NCI-H446 treated with DMSO at 0.1 percent for 48 hours (cell line): Measurements from ENCODE around the gene SLC52A3.

ENCODE experiments used
- DNase-seq: peaks from one replicate; lab custom pipeline; 2025; lab: John Stamatoyannopoulos, UW

SLC52A3 gene

DNA sequence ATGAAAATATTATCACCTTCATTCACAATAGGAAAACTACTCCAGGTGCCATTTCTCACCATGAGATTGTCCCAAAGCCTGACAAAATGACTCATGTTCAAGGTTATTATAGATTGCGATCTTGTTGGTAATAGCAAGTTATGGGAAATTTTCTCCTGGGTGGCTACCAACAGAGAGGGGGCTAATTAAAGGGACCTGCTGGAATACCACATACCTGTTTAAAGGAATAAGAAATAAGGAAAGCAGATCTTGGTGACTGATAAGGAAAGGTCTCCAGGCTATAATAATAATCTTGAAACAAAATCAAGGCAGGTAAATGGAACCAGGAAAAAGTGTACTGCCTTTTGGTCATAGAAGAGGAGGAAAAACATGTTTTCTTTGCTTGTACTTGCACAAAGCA lies 1.4 kb downstream of the SLC52A3 start:
- DNase-seq: no peak

DNA sequence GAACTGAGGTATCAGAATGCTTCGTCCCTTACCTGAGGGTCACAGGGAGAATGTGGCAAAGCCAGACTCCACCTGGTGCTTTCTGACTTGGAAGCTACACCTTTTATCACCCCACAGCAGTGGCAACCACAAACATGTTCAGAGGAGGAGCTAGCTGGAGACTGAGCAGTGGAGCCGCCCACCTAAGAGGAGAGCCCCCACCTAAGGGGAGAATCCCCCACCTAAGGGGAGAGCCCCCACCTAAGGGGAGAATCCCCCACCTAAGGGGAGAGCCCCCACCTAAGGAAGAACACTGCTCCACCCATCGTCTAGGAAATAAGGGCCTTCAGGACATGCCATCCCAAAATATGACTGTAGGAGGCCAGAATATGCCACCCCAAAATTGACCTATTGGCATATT lies 4.0 kb downstream of the SLC52A3 start:
- DNase-seq: no peak

DNA sequence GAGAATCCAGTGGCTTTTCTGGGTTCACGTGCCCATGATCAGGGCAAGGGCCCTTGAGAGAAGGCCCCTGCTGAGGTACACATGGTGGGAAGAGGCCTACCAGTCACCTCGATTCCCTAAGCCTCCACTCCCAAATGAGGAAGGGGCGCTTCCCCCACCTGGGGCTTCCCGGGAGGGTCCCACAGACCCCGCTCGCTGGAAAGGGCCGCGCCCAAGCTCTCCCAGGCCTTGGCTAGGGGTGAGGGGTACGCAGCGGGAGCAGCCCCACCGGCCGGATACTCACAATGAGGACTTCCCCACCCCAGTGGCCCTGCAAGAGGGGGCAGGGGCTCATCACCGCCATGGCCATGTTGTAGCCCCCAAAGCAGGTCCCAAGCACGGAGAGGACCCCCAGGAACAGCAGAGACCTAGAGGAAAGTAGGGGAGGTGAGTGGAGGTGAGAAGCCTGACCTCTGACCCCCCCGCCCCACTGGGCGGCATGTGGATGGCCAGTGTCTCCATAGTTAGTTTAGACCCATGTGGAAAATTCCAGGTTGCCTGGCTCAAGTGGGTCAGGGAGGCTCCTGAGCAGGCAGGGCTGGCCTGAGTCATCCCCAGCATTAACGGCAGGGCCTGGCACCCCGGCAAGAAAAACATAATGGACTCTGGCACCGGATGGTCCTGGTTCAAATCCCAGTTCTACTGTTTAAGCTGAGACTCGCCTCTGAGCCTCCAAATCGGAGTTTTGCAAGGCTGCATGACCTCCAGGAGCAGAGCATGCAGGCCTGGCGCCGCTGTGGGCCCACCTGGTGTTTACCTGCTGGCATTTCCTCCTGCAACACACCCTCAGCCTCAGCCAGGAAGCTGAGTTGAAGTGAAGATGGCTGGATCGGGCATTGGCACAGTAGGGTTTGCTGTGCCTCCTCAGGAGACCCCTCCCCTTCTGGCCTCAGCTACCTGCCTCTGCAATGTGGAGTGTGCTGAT lies 6.6 kb downstream of the SLC52A3 start:
- DNase-seq: no peak

DNA sequence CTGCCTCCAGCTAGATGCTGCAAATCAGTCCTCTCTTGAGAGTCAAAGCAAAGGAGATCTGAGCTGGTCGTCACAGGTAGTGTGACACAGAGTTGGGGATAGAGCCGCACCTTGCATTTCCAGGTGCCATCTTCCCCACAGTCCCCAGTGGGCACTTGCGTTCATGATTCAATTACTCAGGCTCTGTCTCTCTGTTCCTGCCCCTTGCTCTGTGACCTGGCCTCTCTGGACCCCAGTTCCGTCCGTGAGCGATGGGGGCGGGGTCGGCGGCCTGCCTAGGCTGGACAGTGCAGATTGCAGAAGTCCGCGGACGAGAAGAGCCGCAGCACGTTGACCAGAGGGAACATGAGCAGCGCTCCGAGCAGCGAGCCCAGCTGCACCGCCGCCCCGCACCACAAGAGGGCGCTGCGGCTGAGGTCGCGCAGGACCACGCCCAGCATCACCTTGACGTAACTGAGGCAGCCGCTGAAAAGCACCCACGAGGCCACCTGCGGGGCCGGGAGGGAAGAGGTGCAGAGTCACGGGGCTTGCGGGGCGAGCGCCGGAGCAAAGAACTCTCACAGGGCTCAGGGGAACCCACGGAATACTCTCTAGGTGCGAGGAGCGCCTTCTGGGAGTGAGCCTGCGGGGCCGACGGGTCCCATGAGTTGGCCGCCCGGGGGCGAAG lies 7.4 kb downstream of the SLC52A3 start:
- DNase-seq: no peak

DNA sequence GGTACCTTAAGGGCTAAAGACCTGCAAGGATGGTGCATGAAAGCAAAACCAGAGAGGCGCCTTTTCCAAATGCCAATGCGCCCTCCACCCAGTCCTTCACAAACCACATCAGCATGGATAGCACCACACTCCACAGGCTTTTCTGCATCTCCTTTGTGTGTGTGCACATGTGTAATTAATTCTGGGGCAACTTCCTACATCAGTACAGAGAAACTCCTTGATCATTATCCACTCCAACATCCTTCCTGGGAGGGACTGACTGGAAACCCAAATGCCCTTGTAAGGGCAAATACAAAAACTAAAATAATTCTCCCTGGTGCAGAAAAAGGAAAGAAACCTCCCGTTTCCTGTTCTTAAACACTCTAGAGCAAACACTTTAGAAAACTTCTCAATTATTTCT lies 10.8 kb downstream of the SLC52A3 start:
- DNase-seq: no peak

DNA sequence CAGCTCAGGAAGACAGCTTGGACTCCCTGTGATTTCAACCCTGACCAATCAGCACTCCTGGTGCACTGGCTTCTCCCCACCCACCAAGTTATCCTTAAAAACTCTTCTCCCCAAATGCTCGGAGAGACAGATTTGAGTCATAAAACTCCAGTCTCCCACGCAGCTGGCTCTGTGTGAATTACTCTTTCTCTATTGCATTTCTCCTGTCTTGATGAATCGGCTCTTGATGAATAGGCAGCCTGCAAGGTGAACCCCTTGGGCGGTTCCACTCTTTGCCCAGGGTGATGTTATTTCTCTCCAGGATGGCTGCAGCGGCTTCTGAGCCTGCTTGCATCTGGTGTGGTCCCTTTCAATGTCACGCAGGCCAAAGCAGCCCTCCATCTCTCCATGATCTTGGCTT lies 12.4 kb downstream of the SLC52A3 start:
- no peak for DNase-seq

DNA sequence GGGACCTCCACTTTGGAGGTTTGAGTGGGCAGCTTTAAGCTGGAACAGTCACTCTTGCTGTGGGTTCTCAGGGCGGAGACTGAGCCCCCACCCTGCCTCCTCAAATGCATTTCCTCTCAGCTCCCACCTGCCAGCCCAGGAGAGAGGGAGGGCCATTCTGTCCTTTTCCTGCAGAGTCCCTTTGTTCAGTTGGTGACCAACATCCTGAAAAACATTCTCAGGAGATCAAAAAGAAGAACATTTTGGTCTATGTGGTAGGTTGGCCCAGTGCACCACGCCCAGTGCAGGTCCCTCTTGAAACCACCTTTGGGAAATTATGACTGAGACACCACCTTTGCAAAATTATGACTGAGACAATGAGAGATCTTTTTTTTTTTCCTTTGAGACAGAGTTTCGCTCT lies 13.4 kb downstream of the SLC52A3 start:
- no peak for DNase-seq

DNA sequence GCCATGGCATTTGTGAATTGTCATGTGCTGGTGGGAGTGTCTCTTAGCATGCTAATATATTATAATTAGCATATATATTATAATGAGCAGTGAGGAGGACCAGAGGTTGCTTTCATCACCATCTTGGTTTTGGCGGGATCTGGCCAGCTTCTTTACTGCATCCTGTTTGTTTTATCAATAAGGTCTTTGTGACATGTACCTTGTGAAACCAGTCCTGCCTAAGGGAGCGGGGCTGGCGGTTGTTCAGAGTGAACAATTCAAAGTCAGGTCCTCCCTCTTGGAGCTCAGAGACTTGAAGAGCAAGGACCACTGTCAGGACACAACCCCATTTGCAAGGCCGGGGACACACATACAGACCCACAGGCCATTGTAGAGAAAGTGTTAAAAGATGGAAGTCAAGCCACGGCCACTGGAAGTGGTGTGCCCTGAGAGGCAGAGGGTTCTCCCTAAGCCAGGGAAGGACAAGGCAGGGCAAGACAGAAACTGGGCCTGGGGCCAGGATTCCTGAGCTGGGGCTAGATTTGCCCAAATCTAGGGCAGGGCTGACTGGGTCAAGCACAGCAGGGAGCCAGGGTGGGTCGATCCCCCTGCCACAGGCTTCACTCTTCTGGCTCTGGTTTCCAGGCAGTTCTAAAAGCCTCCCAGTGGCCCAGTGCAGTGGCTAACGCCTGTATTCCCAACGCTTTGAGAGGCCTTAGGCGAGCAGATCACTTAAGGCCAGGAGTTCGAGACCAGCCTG lies 14.2 kb downstream of the SLC52A3 start:
- no peak for DNase-seq

DNA sequence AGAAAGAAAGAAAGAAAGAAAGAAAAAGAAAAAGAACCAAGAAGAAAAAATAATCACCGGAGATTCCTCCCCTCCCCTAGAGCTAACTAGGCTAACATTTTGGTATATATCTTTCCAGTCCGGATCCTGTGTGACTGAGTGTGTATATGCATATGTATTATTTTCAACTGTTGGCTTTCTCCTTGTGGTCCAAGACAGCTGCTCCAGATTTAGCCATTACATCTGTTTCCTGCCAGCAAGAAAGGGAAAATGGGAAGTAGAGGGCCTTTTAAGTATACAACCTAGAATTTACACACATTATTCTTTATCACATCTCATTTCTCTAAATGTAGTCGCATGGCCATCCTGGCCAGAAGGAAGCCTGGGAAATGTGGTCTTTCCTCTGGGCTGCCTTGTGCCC lies 15.2 kb downstream of the SLC52A3 start:
- DNase-seq: no peak

DNA sequence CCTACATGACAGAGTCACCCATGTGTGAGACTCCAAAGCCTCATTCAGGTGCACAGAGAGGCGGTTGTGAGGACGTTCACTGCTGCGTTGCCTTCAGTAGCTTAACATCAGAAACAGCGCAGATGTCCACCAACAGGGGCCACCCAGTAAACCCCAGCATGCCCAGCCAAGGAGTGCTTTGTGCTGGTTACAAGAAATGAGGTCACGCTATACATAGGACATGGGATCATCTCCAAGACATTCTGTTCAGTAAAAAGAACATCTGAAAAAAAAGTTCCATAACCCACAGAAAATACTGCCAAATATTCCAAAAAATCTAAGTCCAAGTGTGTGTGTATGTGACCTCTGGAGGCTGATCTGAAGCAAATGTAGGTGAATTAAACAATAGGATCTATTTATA lies 16.0 kb downstream of the SLC52A3 start:
- no peak for DNase-seq

DNA sequence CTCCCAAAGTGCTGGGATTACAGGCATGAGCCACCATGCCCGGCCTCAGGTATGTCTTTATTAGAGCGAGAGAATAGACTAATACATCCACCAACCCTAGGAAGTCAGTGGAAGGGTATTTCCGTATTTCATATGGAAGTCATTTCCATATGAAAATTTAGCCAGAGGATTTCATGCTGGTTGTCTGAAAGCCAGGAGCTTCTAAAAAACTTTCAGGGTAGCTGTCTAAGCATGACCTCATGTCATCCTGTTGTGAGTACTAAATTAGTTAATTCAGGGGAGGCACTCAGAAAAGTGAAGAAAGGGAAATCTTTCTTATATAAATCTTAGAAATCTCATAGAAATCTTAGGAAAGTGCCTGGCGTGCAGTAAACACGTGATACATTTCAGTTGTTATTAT lies 16.5 kb downstream of the SLC52A3 start:
- no peak for DNase-seq

DNA sequence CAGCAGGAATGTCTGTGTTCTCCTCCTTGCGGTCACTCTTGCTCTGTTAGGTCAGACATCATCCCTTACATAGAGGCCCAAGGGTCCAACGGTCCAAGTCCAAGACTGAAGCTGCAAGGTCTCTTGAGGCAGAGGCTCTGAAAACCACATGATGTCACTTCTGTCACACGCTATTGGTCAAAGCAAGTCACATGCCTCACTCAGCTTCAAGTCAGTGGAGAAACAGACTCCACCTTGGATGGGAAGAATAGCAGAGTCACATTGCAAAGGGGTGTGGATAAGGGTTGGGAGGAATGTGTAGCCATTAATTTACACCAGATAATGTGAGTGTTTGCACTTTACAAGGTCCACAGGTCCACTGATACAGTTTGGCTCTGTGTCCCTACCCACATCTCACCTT lies 17.5 kb downstream of the SLC52A3 start:
- no peak for DNase-seq

DNA sequence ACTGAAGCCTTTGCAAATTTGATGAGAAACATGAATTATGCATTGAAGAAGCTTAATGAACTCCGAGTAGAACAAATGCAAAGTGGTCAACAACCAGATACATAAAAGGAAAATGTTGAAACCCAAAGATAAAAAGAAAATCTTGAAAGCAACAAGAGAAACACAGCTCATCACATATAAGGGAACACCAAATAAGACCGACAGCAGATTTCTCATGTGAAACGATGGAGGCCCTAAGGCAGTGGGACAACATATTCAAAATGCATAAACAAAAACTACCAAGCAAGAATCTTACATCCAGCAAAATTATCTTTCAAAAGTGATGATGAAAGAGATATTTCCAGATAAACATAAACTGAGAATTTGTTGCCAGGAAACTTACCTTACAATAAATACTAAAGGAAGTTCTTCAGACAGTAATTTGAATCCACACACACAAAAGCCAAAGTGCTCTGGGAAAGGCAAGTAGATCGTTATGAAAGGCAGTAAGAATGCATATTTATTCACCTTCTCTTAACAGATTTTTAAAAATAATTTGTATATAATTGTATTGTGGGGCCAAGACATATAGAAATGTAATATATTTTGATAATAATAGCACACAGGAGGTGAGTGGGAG lies 22.5 kb downstream of the SLC52A3 start:
- DNase-seq: no peak

DNA sequence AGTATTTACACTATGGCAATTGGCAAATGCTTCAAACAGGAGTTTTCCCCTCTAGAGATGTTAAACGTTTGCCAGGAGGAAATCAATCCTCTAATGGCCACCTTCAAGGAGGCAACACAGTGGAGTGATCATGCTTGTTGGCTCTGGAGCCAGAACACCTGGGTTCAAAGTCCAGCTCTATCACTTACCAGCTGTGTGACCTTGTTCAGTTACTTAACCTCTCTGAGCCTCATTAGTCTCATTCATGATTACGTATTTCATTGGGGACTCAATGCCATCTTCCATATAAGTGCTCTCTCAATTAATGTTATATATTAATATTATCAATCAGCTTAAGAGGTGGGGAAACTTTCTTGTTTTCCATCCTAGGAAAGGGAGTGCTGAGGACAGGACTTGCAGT lies 26.1 kb downstream of the SLC52A3 start:
- no peak for DNase-seq

DNA sequence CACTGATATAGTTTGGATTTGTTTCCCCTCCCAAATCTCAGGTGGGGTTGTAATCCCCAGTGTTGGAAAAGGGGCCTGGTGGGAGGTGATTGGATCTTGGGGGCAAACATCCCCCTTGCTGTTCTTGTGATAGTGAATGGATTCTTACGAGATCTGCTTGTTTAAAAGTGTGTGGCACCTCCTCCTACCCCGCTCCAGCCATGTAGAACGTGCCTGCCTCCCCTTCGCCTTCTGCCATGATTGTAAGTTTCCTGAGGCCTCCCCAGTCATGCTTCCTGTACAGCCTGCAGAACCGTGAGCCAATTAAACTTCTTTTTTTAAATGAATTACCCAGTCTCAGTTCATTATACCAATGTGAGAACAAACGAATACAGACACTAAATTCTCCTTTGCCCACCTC lies 26.7 kb downstream of the SLC52A3 start:
- DNase-seq: no peak

DNA sequence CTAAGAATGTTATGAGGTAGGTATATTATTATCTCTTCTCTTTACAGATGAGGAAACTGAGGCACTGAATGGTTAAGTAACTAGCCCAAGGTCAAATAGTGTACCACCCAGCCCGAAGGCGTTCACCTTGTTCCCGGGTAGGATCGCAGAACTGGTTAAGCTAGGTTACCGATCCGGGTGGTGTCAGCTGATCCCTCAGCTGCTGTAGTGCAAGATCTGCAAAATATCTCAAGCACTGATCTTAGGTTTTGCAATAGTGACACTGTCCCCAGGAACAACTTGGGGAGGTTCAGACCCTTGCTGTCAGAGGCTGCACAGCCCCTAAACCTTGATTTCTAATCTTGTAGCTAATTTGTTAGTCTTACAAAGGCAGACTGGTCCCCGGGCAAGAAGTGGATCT lies 28.1 kb downstream of the SLC52A3 start:
- no peak for DNase-seq

DNA sequence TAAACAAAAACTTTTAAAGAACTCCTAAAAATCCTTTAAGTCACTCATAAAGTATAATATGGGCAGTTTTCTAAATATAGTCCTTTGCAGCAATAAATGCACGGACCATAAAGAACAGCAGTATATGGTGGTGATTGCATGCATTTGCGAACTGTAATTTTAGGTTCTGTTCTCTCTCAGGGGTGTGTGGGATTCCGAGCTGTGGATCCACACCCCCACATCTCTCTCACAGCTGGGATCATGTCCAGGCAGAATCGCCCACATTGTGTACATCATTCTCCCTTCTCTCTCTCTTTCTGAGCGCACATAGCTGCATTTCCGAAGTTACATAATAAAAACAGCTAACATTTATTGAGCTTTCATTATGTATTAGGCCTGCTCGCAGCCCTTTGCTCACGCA lies 28.6 kb downstream of the SLC52A3 start:
- DNase-seq: no peak

DNA sequence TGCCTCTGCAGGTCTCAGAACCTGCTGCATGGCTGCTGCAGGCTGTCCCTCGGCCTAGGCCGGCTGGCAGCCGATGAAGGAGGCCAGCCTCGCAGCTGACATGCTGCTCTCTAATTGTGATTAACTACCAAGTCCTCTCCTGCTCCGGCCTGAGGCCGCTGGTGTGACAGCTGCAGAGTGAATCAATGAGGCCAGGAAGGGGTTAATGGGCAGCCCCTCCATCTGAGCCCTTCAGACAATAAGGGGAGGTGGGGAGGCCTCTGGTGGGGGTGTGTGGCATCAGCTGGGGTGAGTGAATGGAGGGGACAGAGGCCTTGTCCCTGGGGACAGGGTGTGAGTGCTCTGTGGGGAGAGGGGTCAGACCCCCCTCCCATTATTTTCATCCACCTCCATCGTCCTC lies 34.4 kb downstream of the SLC52A3 start:
- DNase-seq: no peak

DNA sequence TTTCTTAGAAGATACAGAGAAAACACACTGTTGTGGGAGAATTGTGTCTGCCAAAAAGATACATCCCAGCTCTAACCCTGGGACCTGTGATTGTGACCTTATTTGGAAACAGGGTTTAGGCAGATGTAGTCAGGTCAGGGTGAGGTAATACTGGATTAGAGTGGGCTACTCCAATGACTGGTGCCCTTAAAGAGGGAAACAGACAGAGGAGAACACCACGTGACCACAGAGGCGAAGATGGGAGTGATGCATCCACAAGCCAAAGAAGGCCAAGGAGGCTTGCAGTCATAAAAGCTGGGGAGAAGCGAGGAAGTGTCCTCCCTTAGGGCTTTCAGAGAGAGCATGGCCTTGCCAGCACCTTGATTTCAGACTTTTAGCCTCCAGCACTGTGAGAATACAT lies 35.6 kb downstream of the SLC52A3 start:
- no peak for DNase-seq

DNA sequence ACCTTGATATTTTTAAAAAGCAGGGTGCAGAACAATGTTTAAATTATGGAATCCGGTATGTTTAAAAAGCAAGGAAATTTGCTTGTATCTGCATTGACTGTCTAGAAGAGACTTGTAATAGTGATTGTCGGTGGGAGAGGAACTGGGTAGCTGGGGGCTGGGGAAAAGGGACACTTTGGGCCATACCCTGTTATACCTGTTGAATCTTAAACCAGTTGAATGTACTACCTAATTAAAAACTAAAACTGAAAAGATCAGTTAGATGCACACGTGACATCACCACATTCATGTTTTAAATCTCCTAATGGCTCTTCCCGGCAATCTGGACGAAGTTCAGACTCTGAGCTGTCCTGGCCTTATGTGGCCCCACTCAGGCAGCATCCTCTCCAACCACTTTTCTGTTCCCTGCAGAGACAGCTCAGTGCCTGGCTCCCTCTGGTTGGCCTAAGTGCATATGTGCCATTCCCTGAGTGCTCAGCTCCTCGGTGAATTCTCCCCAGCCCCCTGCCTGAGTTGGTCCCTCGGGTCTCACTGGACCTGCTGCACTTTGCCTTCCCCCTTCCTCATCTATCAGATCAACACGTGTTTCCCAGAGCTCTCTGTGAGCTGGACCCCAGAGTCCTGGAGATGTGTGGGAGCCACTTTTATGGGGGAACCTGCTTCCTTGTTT lies 36.3 kb downstream of the SLC52A3 start:
- no peak for DNase-seq

DNA sequence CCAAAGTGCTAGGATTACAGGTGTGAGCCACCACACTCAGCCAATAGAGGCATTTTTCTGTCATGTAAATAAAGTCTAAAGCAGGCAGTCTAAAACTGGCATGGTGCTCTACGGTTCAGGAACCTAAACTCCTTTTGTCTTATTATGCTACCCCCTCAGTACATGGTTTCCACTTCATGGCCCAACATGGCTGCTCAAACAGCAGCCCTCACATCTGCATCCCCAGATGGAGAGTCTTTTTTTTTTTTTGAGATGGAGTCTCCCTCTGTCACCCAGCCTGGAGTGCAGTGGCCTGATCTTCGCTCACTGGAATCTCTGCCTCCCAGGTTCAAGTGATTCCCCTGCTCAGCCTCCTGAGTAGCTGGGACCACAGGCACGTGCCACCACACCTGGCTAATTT lies 38.3 kb downstream of the SLC52A3 start:
- DNase-seq: no peak
